ENCODE measurements around the gene MAPK8IP3.

The MAPK8IP3 gene

DNA sequence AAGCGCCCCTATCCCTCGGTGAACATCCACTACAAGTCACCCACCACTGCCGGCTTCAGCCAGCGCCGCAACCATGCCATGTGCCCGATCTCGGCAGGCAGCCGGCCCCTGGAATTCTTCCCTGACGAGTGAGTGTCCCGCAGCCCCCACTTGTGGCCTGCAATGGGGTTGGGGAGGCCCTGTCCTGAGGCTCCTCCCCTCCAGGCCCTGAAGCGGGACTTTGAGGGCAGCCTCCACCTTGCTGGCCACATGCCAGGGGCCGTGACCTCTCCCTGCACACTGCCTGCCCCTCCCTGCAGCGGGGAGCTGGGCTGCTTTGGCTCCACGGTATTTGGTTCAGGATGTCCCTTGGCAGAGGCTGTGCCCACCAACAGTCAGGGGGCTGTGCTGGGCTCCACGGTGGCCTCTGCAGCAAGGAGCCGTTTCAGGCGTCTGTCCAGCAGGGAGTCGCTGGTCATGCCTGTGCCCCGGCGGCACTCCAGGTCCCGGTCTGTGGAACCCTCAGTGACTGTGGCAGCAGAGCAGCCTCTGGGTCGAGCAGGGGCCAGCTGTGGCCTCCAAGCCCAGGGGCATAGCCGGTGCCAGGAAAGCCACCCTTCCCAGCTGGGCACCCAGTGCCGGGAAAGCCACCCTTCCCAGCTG, 57.0 kb downstream of the MAPK8IP3 start:
- no peak for DNase-seq (ENCODE audit: low read depth)

DNA sequence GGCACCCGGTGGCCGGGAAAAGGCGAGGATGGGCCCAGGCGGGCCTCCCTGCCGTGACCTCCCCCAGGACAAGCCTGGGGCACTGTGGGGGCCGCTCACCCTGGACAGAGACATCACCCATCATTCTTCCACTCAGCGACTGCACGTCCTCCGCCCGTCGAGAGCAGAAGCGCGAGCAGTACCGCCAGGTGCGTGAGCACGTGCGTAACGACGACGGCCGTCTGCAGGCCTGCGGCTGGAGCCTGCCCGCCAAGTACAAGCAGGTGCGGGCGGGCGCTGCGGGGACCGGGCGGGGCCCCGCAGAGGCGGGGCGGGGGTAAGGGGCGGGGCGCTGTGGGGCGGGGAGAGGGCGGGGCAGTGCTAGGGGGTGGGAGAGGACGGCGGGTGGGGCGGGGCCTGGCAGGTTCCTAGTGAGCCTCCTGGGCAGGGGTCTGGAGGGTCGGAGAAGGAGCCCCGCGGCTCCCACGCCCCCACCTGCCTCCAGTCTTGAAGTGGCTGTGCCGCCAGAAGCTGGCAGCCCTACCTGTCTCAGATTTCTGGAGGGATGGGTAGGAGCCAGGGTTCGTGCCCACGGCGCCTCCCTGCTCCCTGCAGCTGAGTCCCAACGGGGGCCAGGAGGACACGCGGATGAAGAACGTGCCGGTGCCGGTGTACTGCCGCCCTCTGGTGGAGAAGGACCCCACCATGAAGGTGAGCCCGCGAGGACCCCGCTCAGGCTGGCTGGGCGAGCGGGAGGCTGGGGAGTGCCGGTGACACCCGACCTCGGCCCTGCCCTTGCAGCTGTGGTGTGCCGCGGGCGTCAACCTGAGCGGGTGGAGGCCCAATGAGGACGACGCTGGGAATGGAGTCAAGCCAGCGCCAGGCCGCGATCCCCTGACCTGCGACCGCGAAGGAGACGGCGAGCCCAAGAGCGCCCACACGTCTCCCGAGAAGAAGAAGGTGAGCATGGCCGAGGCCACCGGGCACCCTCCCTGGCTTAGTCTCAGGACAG, 57.8 kb downstream of the MAPK8IP3 start:
- no peak for DNase-seq (ENCODE audit: low read depth)

DNA sequence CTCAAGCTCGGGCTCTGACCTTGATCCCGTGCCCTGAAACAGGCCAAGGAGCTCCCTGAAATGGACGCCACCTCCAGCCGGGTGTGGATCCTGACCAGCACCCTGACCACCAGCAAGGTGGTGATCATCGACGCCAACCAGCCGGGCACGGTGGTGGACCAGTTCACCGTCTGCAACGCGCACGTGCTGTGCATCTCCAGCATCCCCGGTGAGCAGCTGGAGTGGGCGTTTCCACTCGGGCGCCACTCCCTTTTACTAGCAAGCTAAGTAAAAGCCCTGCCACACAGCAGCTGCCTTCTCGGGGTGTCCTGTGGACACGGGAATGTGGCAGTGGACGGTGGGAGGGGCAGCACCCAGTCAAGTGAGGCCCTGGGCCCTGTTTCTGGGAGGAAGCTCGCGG, 59.0 kb downstream of the MAPK8IP3 start:
- no peak for DNase-seq (ENCODE audit: low read depth)

DNA sequence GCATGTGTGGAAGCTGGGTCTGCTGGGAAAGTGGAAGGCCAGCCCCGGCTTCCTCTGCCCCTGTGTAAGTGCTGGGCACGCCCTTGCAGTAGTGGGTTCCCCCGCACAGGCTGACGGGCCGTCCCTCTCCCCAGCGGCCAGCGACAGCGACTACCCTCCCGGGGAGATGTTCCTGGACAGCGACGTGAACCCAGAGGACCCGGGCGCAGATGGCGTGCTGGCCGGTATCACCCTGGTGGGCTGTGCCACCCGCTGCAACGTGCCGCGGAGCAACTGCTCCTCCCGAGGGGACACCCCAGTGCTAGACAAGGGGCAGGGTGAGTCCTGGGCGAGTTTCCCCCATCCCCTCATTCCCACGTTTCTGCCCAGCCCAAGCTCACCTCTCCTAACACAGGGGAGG, 59.8 kb downstream of the MAPK8IP3 start:
- DNase-seq (ENCODE audit: low read depth), result no peak

DNA sequence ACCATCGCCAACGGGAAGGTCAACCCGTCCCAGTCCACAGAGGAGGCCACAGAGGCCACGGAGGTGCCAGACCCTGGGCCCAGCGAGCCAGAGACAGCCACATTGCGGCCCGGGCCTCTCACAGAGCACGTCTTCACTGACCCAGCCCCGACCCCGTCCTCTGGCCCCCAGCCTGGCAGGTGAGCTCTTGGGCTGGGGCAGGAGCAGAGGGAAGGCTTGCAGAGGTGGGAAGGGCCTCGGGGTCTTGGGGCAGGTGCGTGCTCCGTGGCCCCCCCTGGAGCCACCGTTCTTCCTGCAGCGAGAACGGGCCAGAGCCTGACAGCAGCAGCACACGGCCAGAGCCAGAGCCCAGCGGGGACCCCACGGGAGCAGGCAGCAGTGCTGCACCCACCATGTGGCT, 60.2 kb downstream of the MAPK8IP3 start:
- no peak for DNase-seq (ENCODE audit: low read depth)

DNA sequence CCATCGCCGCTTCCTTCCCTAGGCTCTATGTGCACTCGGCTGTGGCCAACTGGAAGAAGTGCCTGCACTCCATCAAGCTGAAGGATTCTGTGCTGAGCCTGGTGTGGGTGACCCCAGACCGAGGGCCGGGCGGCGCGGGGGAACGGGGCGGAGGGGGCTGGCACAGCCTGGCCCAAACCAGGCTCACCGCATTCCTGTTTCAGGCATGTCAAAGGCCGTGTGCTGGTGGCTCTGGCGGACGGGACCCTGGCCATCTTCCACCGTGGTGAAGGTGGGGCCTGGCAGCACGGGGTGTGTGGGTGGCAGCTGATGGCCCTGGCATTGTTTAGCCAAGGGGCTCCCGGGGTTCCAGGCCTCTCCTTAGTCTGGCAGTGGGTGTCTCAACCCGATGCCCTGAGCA, 60.7 kb downstream of the MAPK8IP3 start:
- no peak for DNase-seq (ENCODE audit: low read depth)

DNA sequence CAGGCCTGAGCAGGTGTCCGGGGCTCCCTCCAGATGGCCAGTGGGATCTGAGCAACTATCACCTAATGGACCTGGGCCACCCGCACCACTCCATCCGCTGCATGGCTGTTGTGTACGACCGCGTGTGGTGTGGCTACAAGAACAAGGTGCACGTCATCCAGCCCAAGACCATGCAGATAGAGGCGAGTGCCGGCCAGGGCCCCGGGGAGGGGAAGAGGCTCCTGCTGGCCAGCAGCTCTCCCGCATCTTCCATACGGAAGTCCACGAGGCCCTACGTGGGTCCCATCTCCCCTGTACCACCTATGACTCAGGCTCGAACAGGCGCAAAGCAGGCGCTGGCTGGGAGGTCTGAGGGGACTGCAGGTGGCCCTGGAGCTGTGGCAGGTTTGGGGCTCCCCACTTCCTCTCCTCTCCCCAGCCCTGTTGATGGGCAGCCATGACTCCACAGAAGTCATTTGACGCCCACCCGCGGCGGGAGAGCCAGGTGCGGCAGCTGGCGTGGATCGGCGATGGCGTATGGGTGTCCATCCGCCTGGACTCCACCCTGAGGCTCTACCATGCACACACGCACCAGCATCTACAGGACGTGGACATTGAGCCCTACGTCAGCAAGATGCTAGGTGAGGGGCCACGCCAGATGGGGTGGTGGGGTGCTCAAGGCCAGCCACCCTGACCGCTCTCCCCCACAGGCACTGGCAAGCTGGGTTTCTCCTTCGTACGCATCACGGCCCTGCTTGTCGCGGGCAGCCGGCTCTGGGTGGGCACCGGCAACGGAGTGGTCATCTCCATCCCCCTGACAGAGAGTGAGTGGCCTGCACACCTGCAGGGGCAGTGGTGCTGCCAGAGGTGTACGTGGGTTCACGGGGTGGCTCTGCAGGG, 61.4 kb downstream of the MAPK8IP3 start:
- no peak for DNase-seq (ENCODE audit: low read depth)

DNA sequence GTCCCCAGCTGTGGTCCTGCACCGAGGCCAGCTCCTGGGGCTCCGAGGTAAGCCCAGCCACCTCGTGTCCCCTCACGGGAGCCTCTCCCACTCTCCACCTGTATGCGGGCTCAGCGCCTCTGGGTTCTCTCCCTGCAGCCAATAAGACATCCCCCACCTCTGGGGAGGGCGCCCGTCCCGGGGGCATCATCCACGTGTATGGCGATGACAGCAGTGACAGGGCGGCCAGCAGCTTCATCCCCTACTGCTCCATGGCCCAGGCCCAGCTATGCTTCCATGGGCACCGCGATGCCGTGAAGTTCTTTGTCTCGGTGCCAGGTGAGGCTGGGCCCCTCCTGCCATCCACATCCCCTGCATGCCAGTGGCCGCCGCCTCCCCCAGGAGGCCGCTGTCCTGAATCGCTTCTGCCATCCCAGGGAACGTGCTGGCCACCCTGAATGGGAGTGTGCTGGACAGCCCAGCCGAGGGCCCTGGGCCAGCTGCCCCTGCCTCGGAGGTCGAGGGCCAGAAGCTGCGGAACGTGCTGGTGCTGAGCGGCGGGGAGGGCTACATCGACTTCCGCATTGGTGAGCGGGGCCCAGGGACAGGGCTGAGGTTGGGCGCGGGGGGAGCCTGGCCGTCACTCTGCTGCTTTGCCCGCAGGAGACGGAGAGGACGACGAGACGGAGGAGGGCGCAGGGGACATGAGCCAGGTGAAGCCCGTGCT, 62.2 kb downstream of the MAPK8IP3 start:
- DNase-seq (ENCODE audit: low read depth), result no peak

DNA sequence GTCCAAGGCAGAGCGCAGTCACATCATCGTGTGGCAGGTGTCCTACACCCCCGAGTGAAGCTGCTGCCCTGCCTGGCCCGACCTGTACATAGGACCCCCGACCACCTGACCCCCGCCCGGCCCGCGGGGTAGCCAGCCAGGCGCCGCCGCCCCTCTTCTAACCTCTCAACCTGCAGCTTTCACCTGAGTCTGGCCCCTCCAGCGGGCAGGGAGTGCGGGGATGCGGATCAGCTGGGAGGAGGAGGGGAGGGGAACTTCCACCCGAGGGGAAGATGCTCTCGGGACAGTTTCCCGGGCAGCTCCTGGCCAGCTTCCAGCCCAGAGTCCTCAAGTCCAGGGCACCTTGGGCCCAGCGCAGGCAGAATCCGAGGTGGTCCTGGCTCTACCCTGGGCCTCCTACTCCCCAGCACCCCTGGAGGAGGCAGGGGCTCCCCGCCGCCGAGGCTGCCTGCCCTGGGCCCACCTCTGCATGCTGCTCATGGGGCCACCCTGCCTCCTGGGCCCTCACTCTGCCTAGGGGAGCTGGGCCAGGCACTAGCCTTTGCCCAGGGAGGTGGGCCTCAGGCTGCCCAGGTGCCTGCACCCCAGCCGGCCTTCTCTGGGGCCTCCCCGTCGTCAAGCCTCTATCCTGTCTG, 62.9 kb downstream of the MAPK8IP3 start:
- no peak for DNase-seq (ENCODE audit: low read depth)

DNA sequence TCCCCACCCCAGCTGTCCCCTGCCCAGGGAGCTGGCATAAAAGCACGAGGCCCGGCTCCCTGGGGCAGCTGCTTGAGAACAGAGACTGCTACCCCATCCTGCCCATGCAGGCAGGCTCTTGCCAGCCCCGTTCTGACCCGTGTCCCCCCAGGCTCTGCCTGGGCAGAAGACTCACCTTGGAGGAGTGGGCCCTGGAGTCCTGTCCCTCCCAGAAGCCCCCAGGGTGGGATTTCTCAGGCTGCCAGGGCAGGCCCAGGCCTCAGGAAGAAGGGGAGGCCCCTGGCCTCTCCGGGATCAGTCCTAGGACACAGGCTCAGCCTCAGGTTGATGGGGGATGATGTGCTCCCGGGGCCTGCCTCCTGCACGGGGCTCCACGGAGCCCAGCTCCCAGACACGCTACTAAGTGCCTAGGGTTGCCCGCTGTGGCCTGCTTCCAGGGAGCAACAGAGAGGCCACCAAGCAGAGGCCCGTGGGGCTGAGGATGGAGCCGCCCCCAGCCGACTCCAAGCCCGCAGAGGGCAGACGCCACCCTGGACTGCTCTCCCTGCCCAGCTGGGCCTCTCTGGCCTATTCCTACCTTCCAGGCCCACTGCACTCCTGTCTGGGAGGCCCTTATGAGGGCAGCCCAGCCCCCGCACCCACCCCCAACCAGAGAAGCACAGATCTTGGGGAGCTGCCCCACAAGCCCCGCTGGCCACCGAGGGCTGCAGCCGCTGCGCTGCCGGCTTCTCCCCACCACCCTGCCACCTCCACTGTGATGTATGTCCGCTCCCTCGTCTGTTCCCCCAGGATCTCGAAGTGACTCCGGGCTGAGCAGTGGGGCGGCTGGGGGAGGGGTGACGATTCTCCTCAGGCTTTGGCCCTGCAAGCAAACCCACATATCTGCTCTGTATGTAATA, 63.7 kb downstream of the MAPK8IP3 start:
- DNase-seq (ENCODE audit: low read depth), result no peak

DNA sequence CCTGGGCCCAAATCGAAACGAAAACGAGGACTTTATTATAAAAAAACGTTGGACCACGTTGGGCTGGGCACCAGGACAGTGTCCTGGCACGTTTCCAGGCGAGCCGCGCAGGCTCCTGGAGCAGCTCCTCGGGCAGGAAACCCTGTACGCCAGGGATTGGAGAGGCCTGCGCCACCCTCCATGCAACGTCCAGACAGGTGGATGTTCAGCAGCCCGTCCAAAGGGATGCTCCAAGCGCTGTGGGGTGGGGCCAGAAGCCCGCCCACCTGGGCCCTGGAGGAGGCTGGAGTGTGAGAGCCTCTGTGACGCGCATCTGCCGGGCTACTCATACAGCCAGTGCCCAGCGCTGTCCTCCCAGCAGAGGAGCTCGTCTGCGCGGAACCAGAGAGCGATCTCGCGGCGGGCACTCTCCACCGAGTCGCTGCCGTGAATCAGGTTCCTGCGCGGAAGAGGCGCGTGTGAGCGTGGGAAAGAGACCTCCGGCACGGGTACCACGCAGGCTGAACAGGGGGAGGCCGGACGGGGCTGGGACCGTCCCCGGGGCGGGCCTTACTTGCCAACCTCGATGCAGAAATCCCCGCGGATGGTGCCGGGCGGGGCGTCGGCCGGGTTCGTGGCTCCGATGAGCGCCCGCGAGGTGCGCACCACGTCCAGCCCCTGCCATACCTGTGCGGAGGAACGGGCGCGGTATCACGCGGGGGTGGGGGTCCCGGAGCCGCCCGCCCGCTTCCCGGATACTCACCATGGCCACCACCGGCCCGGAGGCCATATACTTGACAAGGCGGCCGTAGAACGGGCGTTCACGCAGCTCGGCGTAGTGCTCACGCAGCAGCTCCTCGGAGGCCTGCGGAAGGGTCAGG, 64.6 kb downstream of the MAPK8IP3 start:
- DNase-seq (ENCODE audit: low read depth), result no peak

DNA sequence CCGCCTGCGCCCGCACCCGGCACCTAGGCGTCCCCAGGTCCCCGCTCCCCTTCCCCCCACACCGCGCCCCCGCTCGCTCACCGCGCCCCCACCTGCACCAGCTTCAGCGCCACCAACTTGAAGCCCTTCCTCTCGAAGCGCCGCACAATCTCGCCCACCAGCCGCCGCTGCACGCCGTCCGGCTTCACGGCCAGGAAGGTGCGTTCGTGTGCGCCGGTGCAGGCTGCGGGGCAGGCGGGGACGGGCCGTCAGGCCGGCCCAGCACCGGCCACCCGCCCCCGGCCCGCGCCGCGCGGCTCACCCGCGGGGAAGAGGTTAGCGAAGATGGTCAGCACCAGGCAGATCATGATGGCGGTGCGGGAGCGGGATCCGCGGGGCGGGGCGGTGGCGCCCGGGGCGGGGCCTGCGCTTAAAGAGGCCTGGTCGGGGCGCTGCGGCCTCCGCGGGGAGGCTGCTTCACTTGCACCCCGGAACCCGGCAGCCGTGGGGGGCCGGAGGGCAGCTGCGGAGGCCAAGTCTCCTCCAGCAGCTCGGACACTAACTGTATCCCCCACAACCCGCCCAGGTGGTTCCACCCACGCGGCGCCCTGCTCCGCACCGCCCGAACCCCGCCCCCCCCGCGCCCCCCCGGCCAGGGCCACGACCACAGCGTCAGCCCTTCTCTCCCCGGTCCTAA, 65.3 kb downstream of the MAPK8IP3 start, which contains the start of gene NME3:
Gene NME3 (minus strand): TSS at position 356 of the 676 bp plus-strand sequence. CDS start 9 bp downstream, at position 347.
- peak; percentile 52 for DNase-seq (ENCODE audit: low read depth)

DNA sequence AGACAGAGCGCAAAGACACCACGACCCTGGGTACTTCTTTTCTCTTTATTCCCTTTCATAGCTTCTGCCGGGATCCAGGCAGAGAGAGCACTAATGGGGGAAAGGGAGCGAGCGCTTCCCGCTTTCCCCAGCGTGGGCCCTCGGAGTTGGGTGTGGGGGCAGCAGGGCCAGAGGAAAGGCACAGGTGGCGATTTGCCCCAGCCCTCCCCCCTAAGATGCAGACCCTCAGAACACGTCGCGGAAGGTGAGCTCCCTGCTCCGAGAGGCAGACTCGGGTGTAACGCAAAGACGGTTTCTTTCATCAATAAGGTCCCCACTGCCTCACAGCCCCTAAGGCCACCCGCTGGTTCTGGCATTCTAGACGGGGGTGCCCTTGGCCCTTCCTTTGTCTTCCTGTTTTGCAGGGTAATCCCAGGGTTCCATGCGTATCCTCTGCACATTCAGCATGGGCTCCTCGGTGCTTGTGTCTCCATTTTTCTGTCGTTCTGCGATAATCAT, 65.9 kb downstream of the MAPK8IP3 start:
- no peak for DNase-seq (ENCODE audit: low read depth)

DNA sequence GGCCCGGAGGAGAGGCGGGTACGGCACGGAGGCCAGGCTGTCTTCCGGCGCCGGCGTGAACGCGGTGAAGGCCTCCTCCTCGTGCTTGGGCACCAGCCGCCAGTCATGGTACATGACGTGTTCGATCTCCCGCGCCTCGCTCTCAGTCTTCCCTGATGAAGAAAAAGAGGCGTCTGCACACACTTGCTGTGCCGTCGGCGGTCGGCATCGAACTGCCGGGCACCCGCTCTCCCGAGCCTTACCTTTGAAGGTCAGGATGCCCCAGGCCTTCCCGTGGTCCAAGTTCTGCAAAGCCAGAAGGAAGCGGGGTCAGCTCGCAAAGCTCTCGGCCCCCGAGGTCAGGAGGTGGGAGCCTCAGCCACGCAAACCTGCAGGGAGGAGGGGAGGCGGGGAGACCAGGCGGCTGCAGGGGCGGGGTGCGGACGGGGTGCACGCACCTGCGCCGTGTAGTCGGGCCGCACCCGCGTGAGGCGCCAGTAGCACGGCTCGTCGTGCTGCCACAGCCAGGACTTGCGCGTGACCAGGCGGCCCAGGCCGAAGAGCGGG, 66.4 kb downstream of the MAPK8IP3 start, which contains the start of gene EME2:
Gene EME2 (plus strand): TSS at position 449 of the 546 bp plus-strand sequence. CDS start 418 bp downstream, outside the sequence.
- no peak for DNase-seq (ENCODE audit: low read depth)

DNA sequence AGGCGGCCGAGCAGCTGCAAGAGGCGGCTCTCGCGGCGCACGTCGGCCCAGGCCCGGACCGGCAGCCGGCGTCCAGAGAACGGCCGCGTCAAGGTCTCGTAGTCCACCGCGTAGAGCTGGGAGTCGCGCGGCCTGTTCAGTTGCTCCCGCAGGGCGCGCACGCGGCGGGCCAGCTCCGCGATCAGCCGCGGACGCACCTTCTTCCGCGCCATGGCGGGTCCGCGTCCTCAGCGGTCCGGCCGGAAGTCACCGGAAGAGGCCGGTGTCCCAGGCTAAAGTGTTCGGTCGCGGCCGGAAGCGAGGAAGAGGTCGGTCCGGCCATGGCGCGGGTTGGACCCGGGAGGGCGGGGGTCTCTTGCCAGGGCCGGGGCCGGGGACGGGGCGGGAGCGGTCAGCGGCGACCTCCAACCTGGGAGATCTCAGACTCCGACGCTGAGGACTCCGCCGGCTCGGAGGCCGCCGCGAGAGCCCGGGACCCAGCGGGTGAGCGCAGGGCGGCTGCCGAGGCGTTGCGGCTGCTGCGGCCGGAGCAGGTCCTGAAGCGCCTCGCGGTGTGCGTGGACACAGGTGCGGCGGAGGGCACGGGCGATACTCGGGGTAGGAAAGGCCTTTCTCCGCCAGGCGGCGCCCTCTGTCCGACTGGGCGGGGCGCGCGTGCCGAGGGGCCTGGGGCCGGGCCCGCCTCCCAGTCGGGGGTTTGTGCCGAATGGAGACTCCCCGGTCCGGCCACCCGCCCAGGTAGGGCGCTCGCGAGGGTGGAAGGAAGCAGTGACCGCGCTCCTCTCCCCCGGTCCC, 67.1 kb downstream of the MAPK8IP3 start, which contains the start of gene MRPS34:
Gene MRPS34 (minus strand): TSS at position 227 of the 795 bp plus-strand sequence. CDS start 15 bp downstream, at position 212.
- DNase-seq (ENCODE audit: low read depth), result peak; percentile 60

DNA sequence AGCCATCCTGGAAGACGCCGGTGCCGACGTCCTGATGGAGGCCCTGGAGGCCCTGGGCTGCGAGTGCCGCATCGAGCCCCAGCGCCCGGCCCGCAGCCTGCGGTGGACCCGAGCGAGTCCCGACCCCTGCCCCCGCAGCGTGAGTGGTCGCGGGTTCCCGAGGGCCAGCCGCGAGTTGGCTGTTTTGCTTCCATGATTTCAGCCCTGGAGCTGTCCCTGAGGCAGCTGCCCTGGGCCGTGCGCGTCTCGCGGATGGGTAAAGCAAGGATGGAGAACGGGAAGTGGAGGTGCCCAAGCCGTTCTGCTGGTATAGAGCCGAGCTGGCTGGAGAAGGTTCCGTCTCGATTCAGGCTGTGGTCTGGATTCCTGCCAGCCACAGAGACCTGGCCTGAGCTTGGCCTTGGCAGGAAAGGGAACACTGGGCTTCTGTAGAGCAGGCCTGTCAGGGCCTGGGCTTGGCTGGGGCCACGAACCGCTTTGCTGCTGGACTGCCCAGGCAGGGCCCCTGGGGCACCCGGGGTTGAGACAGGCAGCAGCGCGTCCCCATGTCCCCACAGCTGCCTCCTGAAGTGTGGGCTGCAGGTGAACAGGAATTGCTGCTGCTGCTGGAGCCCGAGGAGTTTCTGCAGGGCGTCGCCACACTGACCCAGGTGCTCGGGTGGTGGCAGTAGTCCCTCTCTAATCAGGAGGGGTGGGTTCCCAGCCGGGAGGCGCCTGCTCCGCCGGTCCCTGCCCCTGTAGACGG, 67.9 kb downstream of the MAPK8IP3 start:
- DNase-seq (ENCODE audit: low read depth), result no peak

Data from stimulated activated CD8-positive, alpha-beta memory T cell treated with anti-CD3 and anti-CD28 coated beads, Interleukin-12 subunit alpha, Interleukin-12 subunit beta, amount 100 ng/mL, for 1 hour (primary cell).